Measurements from ENCODE around the gene AHSA1.
A peak's percentile ranks its signal among the peaks of the same experiment; 100 is the strongest.
"Not testable (repeated sequence)": the region's sequence is repeated elsewhere in the genome, so short reads cannot be mapped to it uniquely, and the experiment has no call there.

The AHSA1 gene

DNA sequence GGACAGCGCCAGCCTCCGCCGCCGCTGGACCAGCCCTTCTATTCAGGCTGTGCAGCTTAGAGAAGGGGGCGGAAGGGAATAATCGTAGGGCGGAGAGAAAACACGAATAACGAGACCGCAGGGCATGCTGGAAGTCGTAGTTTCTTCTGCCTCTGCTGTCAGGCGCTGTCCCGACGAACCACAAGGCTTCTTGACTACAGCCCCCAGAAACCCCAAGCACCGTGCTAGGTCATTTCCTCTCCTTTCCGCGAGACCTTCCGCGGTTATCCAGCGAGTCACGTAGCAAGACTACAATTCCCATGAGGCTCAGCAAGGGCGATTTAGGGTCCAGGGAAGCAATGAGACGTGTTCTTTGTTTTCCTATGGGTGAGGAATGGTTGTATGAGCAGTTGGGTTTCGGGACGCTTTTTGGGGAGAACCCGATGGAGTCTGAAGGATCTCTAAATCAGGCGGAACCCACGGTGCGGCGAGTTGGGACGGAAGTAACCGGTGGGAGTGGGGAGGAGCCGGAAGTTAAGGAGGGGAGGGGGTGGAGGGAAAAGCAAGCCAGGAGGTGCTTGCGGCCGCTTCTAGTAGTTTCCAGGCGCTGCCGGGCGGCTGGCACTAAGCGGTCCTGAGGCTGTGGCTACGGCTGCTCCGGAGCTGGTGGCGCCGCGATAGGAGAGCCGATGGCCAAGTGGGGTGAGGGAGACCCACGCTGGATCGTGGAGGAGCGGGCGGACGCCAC, at the start of gene AHSA1, which contains the start of gene VIPAS39:
Gene AHSA1, plus strand, starts transcription at position 572 of the 727 bp plus-strand sequence. Its CDS starts 97 bp downstream, at position 669.
Gene VIPAS39, minus strand, starts transcription at position 80 of the 727 bp plus-strand sequence. CDS start 3,499 bp downstream, outside the sequence.
- Histone ChIP-seq H3K27me3 (ENCODE audit: control insufficient read depth in 1 of 2, insufficient read depth in 2 of 2, low read length in 2 of 2) (no peaks in the 10 kb centered on the region), H3K9ac (ENCODE audit: low read length) (peak within 1 kb of the TSS; percentile 98), H3K9me3 (ENCODE audit: low read length) (no peaks in the 10 kb centered on the region), H3K27ac (ENCODE audit: low read depth, low read length) (peak within 1 kb of the TSS; percentile 97), H3K36me3 (ENCODE audit: insufficient read depth, low read length) (peaks cover 39% of the 10 kb centered on the region), H3K4me1 (ENCODE audit: insufficient read depth, low read length) (peaks cover 31% of the 10 kb centered on the region), H3K4me3 (ENCODE audit: low read depth in 1 of 2, low read length in 2 of 2) (peak within 1 kb of the TSS; percentile 92 to 100)

DNA sequence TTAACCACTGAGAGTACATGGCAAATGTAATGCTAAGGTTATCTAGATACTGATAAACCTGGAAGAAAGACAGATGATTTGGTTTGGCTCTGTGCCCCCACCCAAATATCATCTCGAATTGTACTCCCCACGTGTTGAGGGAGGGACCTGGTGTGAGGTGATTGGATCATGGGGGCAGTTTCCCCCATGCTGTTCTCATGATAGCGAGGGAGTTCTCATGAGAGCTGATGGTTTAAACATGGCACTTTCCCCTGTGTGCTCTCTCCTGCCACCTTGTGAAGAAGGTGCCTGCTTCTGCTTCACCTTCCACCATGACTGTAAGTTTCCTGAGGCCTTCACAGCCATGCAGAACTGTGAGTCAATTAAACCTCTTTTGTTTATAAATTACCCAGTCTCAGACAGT, 48.8 kb upstream of the AHSA1 start:
- no peak overlapping the region for H3K4me3 ChIP-seq (ENCODE audit: low read depth in 1 of 2, low read length in 2 of 2)
- H3K9ac ChIP-seq (ENCODE audit: low read length): no peak overlapping the region
- H3K4me1 ChIP-seq (ENCODE audit: insufficient read depth, low read length): no peaks in the 10 kb centered on the region
- H3K27me3 ChIP-seq (ENCODE audit: control insufficient read depth in 1 of 2, insufficient read depth in 2 of 2, low read length in 2 of 2): no peaks in the 10 kb centered on the region
- no peaks in the 10 kb centered on the region for H3K9me3 ChIP-seq (ENCODE audit: low read length)
- H3K27ac ChIP-seq (ENCODE audit: low read depth, low read length): no peak overlapping the region
- H3K36me3 ChIP-seq (ENCODE audit: insufficient read depth, low read length): no peaks in the 10 kb centered on the region

DNA sequence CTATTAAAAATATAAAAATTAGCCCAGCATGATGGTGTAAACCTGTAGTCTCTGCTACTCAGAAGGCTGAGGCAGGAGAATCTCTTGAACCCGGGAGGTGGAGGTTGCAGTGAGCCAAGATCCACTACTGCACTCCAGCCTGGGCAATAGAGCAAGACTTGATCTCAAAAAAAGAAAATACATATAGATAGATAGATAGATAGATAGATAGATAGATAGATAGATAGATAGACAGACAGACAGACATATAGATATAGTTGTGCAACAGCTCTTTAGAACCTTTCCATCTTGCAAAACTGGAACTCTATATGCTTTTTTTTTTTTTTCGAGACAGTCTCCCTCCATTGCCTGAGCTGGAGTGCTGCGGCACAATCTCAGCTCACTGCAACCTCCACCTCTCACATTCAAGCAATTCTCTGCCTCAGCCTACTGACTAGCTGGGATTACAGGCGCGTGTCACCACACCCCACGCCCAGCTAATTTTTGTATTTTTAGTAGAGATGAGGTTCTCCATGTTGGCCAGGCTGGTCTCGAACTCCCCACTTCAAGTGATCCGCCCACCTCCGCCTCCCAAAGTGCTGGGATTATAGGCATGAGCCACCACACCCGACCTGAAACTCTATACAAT, 42.4 kb upstream of the AHSA1 start:
- not testable (repeated sequence) for H3K27ac ChIP-seq (ENCODE audit: low read depth, low read length); H3K36me3 ChIP-seq (ENCODE audit: insufficient read depth, low read length); H3K9me3 ChIP-seq (ENCODE audit: low read length); H3K4me3 ChIP-seq (ENCODE audit: low read depth in 1 of 2, low read length in 2 of 2); H3K9ac ChIP-seq (ENCODE audit: low read length); H3K27me3 ChIP-seq (ENCODE audit: control insufficient read depth in 1 of 2, insufficient read depth in 2 of 2, low read length in 2 of 2); H3K4me1 ChIP-seq (ENCODE audit: insufficient read depth, low read length)

DNA sequence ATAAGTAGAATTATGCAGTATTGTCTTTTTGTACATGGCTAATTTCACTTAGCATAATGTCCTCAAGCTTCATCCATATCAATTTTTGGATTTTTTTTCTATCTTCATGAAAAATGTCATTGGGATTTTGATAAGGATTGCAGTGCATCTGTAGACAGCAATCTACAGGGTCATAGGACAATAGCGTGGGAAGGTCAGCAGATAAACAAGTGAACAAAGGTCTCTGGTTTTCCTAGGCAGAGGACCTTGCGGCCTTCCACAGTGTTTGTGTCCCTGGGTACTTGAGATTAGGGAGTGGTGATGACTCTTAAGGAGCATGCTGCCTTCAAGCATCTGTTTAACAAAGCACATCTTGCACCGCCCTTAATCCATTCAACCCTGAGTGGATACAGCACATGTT, 41.8 kb upstream of the AHSA1 start:
- H3K27me3 ChIP-seq (ENCODE audit: control insufficient read depth in 1 of 2, insufficient read depth in 2 of 2, low read length in 2 of 2); H3K36me3 ChIP-seq (ENCODE audit: insufficient read depth, low read length); H3K9me3 ChIP-seq (ENCODE audit: low read length); H3K27ac ChIP-seq (ENCODE audit: low read depth, low read length); H3K4me1 ChIP-seq (ENCODE audit: insufficient read depth, low read length); H3K9ac ChIP-seq (ENCODE audit: low read length); H3K4me3 ChIP-seq (ENCODE audit: low read depth in 1 of 2, low read length in 2 of 2): not testable (repeated sequence)

DNA sequence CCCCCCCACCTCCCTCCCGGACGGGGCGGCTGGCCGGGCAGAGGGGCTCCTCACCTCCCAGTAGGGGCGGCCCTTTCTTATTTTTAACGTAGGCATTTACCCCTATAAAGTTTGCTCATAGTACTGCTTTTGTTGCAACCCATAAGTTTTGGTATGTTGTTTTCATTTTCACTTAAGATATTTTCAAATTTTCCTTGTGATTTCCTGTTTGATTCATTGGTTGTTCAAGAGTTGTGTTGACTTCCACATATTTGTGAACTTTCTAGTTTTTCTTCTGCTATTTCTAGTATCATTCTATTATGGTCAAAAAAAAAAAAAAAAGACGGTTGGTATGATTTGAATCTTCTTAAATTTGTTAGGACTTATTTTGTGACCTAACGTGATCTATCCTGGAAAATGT, 41.1 kb upstream of the AHSA1 start:
- no peak overlapping the region for H3K9ac ChIP-seq (ENCODE audit: low read length)
- no peaks in the 10 kb centered on the region for H3K36me3 ChIP-seq (ENCODE audit: insufficient read depth, low read length)
- H3K27ac ChIP-seq (ENCODE audit: low read depth, low read length): no peak overlapping the region
- H3K4me1 ChIP-seq (ENCODE audit: insufficient read depth, low read length): no peaks in the 10 kb centered on the region
- H3K27me3 ChIP-seq (ENCODE audit: control insufficient read depth in 1 of 2, insufficient read depth in 2 of 2, low read length in 2 of 2): no peaks in the 10 kb centered on the region
- H3K4me3 ChIP-seq (ENCODE audit: low read depth in 1 of 2, low read length in 2 of 2): no peak overlapping the region
- no peaks in the 10 kb centered on the region for H3K9me3 ChIP-seq (ENCODE audit: low read length)

DNA sequence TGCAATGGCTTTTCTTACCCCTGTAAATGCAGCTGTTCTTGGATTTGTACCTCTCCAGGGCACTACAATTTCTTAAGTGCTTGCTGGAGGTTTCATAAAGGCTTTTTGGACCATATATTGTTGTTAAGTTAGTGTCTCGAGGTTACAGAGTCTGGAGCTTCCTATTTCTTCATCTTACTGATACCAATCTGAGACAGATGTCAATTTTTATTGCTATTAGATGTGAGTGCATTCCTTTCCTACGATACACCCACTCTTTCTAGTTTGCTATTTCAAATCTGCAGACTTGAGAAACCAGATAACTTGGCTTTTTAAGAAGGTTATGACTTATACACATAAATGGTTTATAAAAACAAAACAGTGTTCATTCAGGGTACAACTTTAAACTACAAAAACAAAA, 36.7 kb upstream of the AHSA1 start:
- H3K27ac ChIP-seq (ENCODE audit: low read depth, low read length): no peak overlapping the region
- H3K27me3 ChIP-seq (ENCODE audit: control insufficient read depth in 1 of 2, insufficient read depth in 2 of 2, low read length in 2 of 2): no peaks in the 10 kb centered on the region
- H3K9me3 ChIP-seq (ENCODE audit: low read length): no peaks in the 10 kb centered on the region
- H3K36me3 ChIP-seq (ENCODE audit: insufficient read depth, low read length): peaks cover 18% of the 10 kb centered on the region
- H3K4me1 ChIP-seq (ENCODE audit: insufficient read depth, low read length): no peaks in the 10 kb centered on the region
- H3K4me3 ChIP-seq (ENCODE audit: low read depth in 1 of 2, low read length in 2 of 2): no peak overlapping the region
- no peak overlapping the region for H3K9ac ChIP-seq (ENCODE audit: low read length)

DNA sequence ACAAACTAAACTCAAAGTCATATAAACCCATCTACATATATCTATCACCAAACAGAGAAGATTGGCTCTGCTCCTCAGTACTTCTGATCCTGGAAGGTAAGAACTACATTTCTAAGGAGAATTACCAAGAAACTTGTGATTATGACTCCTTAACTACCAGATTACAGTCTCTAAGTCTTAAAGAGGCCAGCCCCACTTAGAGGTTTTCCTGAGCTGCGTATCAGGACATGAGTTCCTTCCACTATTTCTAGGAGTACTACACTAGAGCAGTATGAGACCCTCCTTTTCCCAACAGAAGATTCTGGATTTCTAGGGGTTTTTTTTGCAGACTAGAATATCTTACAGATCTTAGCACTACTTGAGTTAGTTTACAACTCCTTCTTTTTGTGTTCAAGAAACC, 34.5 kb upstream of the AHSA1 start, which contains the start of gene NOXRED1:
Gene NOXRED1, minus strand, starts transcription at position 101 of the 400 bp plus-strand sequence. CDS start 634 bp downstream, outside the sequence.
- H3K9ac ChIP-seq (ENCODE audit: low read length): no peak within 1 kb of the TSS
- H3K36me3 ChIP-seq (ENCODE audit: insufficient read depth, low read length): peaks cover 40% of the 10 kb centered on the region
- no peaks in the 10 kb centered on the region for H3K27me3 ChIP-seq (ENCODE audit: control insufficient read depth in 1 of 2, insufficient read depth in 2 of 2, low read length in 2 of 2)
- H3K4me3 ChIP-seq (ENCODE audit: low read depth in 1 of 2, low read length in 2 of 2): no peak within 1 kb of the TSS
- H3K27ac ChIP-seq (ENCODE audit: low read depth, low read length): no peak within 1 kb of the TSS
- H3K9me3 ChIP-seq (ENCODE audit: low read length): no peaks in the 10 kb centered on the region
- H3K4me1 ChIP-seq (ENCODE audit: insufficient read depth, low read length): no peaks in the 10 kb centered on the region

DNA sequence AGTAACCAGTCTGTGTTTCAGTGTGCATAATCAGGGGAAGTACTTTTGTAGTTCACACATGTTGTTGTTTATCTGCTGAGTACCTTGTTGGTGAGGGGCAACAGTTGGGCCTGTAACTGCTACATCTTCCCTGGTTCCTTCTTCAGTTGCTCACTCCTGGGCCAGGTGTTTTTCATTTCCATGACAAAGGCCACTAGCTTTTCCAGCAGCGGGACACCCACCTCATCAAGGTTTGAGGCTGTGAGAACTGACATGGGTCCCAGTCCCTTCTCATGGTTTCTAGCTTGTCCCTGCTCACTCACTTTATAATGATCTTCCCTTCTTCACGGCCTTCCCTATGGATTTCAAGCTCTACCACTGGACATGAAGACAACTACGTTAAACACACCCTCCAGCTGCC, 33.0 kb upstream of the AHSA1 start:
- Histone ChIP-seq H3K9ac (ENCODE audit: low read length) (no peak overlapping the region), H3K27ac (ENCODE audit: low read depth, low read length) (no peak overlapping the region), H3K27me3 (ENCODE audit: control insufficient read depth in 1 of 2, insufficient read depth in 2 of 2, low read length in 2 of 2) (no peaks in the 10 kb centered on the region), H3K36me3 (ENCODE audit: insufficient read depth, low read length) (peaks cover 54% of the 10 kb centered on the region), H3K4me3 (ENCODE audit: low read depth in 1 of 2, low read length in 2 of 2) (no peak overlapping the region), H3K9me3 (ENCODE audit: low read length) (no peaks in the 10 kb centered on the region), H3K4me1 (ENCODE audit: insufficient read depth, low read length) (no peaks in the 10 kb centered on the region)

DNA sequence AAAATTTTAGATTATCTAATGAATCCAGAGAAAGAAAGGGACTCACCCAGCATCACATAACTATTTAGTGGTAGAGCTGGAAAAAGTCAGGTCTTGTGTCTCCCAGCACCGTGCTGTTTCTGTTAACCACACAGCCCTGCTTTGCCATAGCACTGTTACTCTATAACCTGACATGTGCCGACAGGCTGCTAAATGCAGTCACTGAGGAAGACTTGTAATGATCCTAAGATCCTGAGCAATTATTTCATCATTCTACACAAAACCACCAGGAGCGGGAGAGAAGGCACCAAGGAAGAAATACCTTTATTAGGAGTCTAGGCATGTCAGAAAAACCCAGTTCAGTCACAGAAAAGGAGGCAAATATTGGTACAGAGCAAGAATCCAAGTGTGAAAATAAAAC, 31.5 kb upstream of the AHSA1 start:
- Histone ChIP-seq H3K27me3 (ENCODE audit: control insufficient read depth in 1 of 2, insufficient read depth in 2 of 2, low read length in 2 of 2) (no peaks in the 10 kb centered on the region), H3K9me3 (ENCODE audit: low read length) (no peaks in the 10 kb centered on the region), H3K36me3 (ENCODE audit: insufficient read depth, low read length) (peaks cover 56% of the 10 kb centered on the region), H3K9ac (ENCODE audit: low read length) (no peak overlapping the region), H3K27ac (ENCODE audit: low read depth, low read length) (no peak overlapping the region), H3K4me3 (ENCODE audit: low read depth in 1 of 2, low read length in 2 of 2) (no peak overlapping the region), H3K4me1 (ENCODE audit: insufficient read depth, low read length) (no peaks in the 10 kb centered on the region)

DNA sequence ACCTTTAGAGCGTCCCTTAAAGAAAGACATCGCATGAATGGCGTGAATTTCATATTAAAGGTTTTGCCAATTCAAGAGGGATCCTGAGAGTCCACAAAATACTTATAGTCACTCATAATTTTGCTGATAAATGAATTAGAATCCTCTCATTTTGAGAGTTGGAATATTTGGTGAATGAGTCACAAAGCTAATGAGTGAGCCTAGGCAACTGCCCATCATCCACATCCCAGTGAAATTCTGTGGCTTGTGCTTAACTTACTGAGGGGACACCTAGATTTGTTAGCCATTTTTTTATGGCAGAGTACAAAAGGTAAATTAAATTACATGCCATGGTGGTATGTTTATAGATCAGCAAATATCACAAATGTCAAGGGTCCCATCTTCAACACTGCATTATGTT, 21.9 kb upstream of the AHSA1 start:
- Histone ChIP-seq H3K4me1 (ENCODE audit: insufficient read depth, low read length) (no peaks in the 10 kb centered on the region), H3K27ac (ENCODE audit: low read depth, low read length) (no peak overlapping the region), H3K27me3 (ENCODE audit: control insufficient read depth in 1 of 2, insufficient read depth in 2 of 2, low read length in 2 of 2) (no peaks in the 10 kb centered on the region), H3K9ac (ENCODE audit: low read length) (no peak overlapping the region), H3K36me3 (ENCODE audit: insufficient read depth, low read length) (peaks cover 41% of the 10 kb centered on the region), H3K4me3 (ENCODE audit: low read depth in 1 of 2, low read length in 2 of 2) (no peak overlapping the region), H3K9me3 (ENCODE audit: low read length) (no peaks in the 10 kb centered on the region)

DNA sequence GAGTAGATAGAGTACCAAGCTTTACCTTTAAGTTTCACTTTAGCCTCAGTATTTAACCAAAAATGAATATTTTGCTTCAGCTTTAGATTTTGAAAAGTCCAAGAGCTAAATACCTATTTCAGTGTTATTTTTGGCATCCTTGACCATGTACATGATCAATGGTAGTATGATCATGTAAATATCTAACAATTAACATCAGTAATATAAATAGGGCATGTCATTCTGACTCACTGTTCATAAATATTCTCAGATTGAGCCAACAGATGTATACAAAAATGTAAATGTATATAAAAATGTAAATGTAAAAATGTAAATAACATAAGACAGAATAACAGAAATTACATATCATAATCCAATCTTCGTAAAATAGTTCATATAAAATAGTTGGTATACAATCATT, 19.3 kb upstream of the AHSA1 start:
- H3K4me3 ChIP-seq (ENCODE audit: low read depth in 1 of 2, low read length in 2 of 2): no peak overlapping the region
- H3K4me1 ChIP-seq (ENCODE audit: insufficient read depth, low read length): no peaks in the 10 kb centered on the region
- peaks cover 57% of the 10 kb centered on the region for H3K36me3 ChIP-seq (ENCODE audit: insufficient read depth, low read length)
- H3K9me3 ChIP-seq (ENCODE audit: low read length): no peaks in the 10 kb centered on the region
- no peaks in the 10 kb centered on the region for H3K27me3 ChIP-seq (ENCODE audit: control insufficient read depth in 1 of 2, insufficient read depth in 2 of 2, low read length in 2 of 2)
- no peak overlapping the region for H3K9ac ChIP-seq (ENCODE audit: low read length)
- H3K27ac ChIP-seq (ENCODE audit: low read depth, low read length): no peak overlapping the region

DNA sequence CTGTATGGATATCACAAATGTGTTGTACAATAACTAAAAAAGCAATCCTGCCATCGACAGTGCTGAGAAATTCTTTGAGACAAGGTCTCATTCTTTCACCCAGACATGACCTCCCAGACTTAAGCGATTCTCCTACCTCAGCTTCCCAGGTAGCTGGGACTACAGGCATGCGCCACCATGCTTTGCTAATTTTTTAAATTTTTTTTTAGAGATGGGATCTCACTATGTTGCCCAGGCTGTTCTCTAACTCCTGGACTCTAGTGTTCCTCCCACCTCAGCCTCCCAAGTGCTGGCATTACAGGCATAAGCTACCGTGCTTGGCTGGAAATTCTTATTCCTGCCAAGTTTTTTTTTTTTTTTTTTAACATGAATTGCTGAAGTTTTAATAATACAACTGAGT, 18.0 kb upstream of the AHSA1 start:
- Histone ChIP-seq H3K36me3 (ENCODE audit: insufficient read depth, low read length) (peaks cover 52% of the 10 kb centered on the region), H3K4me1 (ENCODE audit: insufficient read depth, low read length) (no peaks in the 10 kb centered on the region), H3K27me3 (ENCODE audit: control insufficient read depth in 1 of 2, insufficient read depth in 2 of 2, low read length in 2 of 2) (no peaks in the 10 kb centered on the region)

More for the DNA sequence above, 18.0 kb upstream of the AHSA1 start:
- Histone ChIP-seq H3K9me3 (ENCODE audit: low read length) (no peaks in the 10 kb centered on the region), H3K9ac (ENCODE audit: low read length) (no peak overlapping the region), H3K27ac (ENCODE audit: low read depth, low read length) (no peak overlapping the region), H3K4me3 (ENCODE audit: low read depth in 1 of 2, low read length in 2 of 2) (no peak overlapping the region)

All from muscle layer of colon (tissue), 2 donors.